ENCODE data around the gene STING1. TPM values are rescaled to one million over a fixed set of nuclear protein-coding genes. Genes with fewer than 3 reads are reported as not detected.

Gene STING1
- total and polyA plus RNA-seq, 12 donors = 19.7 to 116 (median 50.5) TPM

- no peak for TF ChIP-seq CTCF (IDR thresholded peaks at IDR 0.05)
- Histone ChIP-seq H3K9me3 (no peaks in the 10 kb centered on the region), H3K36me3 (peaks cover 0 to 4% (median 0%) of the 10 kb centered on the region in 9 donors), H3K4me3 (peak within 1 kb of the TSS; percentile 30 to 68 (median 57)), H3K4me1 (peaks cover 0 to 46% (median 26%) of the 10 kb centered on the region in 9 donors), H3K27ac (peak within 1 kb of the TSS; percentile 69 to 96 (median 88)), H3K27me3 (no peaks in the 10 kb centered on the region)
- DNase-seq (peak; percentile 56 to 79), ATAC-seq (peak; percentile 67 to 91 (median 82))
- 54 to 67% methylated on average over 10 of the region's 10 CpGs for WGBS, 2 donors
- intact Hi-C loops (cut with DNase I) = no loop called here
Observed at GRCh38 chr5:139462586-139463276, 19.8 kb downstream of the STING1 start, which contains the start of gene ECSCR. Gene ECSCR (minus strand): TSS chr5:139462743. CDS start chr5:139462670, 73 bp downstream.

GRCh38 chr5:139461698-139462097 lies 20.9 kb downstream of the STING1 start:
- no peaks in the 10 kb centered on the region for H3K9me3 ChIP-seq
- H3K27ac ChIP-seq = peak overlapping the region; percentile 69 to 96 (median 88)
- H3K4me3 ChIP-seq = peak overlapping the region; percentile 30 to 68 (median 57)
- H3K36me3 ChIP-seq = peaks cover 0 to 14% (median 0%) of the 10 kb centered on the region in 9 donors
- no peaks in the 10 kb centered on the region for H3K27me3 ChIP-seq
- DNase-seq (no peak), ATAC-seq (peak in 5 of 8 donors; percentile 34 to 61 (median 49))
- H3K4me1 ChIP-seq = peaks cover 0 to 46% (median 26%) of the 10 kb centered on the region in 9 donors
- no peak for TF ChIP-seq CTCF (IDR thresholded peaks at IDR 0.05)
- intact Hi-C loops (cut with DNase I) = no loop called here
- 56 to 65% methylated on average over 5 of the region's 5 CpGs for WGBS, 2 donors

- ATAC-seq = peak in 4 of 8 donors; percentile 31 to 41 (median 32)
- H3K36me3 ChIP-seq = peaks cover 0 to 19% (median 0%) of the 10 kb centered on the region in 9 donors
- 64 to 77% methylated on average over 7 of the region's 7 CpGs for WGBS, 2 donors
- intact Hi-C loops (cut with DNase I) = no loop called here
- TF ChIP-seq CTCF (IDR thresholded peaks at IDR 0.05) = no peak
- peak overlapping the region; percentile 69 to 96 (median 88) for H3K27ac ChIP-seq
- H3K9me3 ChIP-seq = no peaks in the 10 kb centered on the region
- H3K4me3 ChIP-seq = peak overlapping the region in 9 of 10 donors; percentile 35 to 68 (median 61)
- DNase-seq = no peak
- peaks cover 0 to 46% (median 26%) of the 10 kb centered on the region in 9 donors for H3K4me1 ChIP-seq
- H3K27me3 ChIP-seq = no peaks in the 10 kb centered on the region
Observed at GRCh38 chr5:139461176-139461575, 21.4 kb downstream of the STING1 start.

- WGBS, 2 donors = 55 to 90% methylated on average over 1 of the region's 1 CpG
- Histone ChIP-seq H3K9me3 (no peaks in the 10 kb centered on the region), H3K4me3 (peak overlapping the region in 9 of 10 donors; percentile 35 to 68 (median 61)), H3K36me3 (peaks cover 0 to 26% (median 0%) of the 10 kb centered on the region in 9 donors), H3K27ac (peak overlapping the region; percentile 13 to 96 (median 86)), H3K4me1 (peaks cover 0 to 50% (median 26%) of the 10 kb centered on the region in 9 donors), H3K27me3 (no peaks in the 10 kb centered on the region)
- DNase-seq (no peak), ATAC-seq (no peak)
- intact Hi-C loops (cut with DNase I) = no loop called here
- no peak for TF ChIP-seq CTCF (IDR thresholded peaks at IDR 0.05)
Observed at GRCh38 chr5:139460455-139460854, 22.1 kb downstream of the STING1 start.

Measured in heart right ventricle (tissue), 16 donors.